ENCODE results near the gene LRRC71.

DNA sequence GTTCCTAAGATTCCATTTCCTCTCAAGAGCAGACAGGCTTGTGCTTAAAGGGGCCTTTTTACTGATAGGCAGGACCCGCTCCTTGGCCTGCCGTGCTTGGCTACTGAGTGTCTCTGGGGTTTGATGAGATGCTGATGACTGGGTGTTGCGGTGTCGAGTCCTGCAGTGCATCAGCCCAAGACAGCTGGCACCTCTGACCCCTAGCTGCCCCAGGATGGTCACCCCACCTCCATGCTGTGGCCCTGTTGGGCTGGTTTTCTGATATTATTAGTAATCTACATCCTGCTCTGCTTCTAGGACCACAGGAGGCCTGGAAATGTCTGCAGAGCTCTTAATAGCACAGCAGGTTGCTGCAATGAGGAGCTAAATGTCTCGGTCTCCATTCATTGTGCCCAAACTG, 28.7 kb downstream of the LRRC71 start:
- TF ChIP-seq EP300 (IDR thresholded peaks at IDR 0.05; ENCODE audit: borderline replicate concordance in 1 of 2, control insufficient read depth in 1 of 2, low read depth in 2 of 2, low read length in 2 of 2) = no peak
- TF ChIP-seq TCF12 (IDR thresholded peaks at IDR 0.05; ENCODE audit: low read depth, low read length) = no peak
- TF ChIP-seq, protein P1, sequence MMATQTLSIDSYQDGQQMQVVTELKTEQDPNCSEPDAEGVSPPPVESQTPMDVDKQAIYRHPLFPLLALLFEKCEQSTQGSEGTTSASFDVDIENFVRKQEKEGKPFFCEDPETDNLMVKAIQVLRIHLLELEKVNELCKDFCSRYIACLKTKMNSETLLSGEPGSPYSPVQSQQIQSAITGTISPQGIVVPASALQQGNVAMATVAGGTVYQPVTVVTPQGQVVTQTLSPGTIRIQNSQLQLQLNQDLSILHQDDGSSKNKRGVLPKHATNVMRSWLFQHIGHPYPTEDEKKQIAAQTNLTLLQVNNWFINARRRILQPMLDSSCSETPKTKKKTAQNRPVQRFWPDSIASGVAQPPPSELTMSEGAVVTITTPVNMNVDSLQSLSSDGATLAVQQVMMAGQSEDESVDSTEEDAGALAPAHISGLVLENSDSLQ (IDR thresholded peaks at IDR 0.05) = no peak
- TF ChIP-seq MXI1 (IDR thresholded peaks at IDR 0.05; ENCODE audit: low read depth, low read length) = no peak
- TF ChIP-seq, protein P2, sequence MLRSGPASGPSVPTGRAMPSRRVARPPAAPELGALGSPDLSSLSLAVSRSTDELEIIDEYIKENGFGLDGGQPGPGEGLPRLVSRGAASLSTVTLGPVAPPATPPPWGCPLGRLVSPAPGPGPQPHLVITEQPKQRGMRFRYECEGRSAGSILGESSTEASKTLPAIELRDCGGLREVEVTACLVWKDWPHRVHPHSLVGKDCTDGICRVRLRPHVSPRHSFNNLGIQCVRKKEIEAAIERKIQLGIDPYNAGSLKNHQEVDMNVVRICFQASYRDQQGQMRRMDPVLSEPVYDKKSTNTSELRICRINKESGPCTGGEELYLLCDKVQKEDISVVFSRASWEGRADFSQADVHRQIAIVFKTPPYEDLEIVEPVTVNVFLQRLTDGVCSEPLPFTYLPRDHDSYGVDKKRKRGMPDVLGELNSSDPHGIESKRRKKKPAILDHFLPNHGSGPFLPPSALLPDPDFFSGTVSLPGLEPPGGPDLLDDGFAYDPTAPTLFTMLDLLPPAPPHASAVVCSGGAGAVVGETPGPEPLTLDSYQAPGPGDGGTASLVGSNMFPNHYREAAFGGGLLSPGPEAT (IDR thresholded peaks at IDR 0.05; ENCODE audit: low read depth) = no peak
- no peak for TF ChIP-seq POLR2A (IDR thresholded peaks at IDR 0.05; ENCODE audit: low read depth, low read length)
- TF ChIP-seq, protein P3, sequence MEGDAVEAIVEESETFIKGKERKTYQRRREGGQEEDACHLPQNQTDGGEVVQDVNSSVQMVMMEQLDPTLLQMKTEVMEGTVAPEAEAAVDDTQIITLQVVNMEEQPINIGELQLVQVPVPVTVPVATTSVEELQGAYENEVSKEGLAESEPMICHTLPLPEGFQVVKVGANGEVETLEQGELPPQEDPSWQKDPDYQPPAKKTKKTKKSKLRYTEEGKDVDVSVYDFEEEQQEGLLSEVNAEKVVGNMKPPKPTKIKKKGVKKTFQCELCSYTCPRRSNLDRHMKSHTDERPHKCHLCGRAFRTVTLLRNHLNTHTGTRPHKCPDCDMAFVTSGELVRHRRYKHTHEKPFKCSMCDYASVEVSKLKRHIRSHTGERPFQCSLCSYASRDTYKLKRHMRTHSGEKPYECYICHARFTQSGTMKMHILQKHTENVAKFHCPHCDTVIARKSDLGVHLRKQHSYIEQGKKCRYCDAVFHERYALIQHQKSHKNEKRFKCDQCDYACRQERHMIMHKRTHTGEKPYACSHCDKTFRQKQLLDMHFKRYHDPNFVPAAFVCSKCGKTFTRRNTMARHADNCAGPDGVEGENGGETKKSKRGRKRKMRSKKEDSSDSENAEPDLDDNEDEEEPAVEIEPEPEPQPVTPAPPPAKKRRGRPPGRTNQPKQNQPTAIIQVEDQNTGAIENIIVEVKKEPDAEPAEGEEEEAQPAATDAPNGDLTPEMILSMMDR (IDR thresholded peaks at IDR 0.05 in 2 of 3, conservative IDR thresholded peaks at IDR 0.05 in 1 of 3; ENCODE audit: control insufficient read depth in 2 of 3, extremely low read depth in 1 of 3, insufficient read depth in 1 of 3, low read depth in 3 of 3, low read length in 3 of 3) = no peak
- TF ChIP-seq CBX3 (IDR thresholded peaks at IDR 0.05; ENCODE audit: borderline replicate concordance, low read depth) = no peak
- TF ChIP-seq, protein P4, sequence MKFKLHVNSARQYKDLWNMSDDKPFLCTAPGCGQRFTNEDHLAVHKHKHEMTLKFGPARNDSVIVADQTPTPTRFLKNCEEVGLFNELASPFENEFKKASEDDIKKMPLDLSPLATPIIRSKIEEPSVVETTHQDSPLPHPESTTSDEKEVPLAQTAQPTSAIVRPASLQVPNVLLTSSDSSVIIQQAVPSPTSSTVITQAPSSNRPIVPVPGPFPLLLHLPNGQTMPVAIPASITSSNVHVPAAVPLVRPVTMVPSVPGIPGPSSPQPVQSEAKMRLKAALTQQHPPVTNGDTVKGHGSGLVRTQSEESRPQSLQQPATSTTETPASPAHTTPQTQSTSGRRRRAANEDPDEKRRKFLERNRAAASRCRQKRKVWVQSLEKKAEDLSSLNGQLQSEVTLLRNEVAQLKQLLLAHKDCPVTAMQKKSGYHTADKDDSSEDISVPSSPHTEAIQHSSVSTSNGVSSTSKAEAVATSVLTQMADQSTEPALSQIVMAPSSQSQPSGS (IDR thresholded peaks at IDR 0.05; ENCODE audit: low read length) = no peak
- TF ChIP-seq, protein P5, sequence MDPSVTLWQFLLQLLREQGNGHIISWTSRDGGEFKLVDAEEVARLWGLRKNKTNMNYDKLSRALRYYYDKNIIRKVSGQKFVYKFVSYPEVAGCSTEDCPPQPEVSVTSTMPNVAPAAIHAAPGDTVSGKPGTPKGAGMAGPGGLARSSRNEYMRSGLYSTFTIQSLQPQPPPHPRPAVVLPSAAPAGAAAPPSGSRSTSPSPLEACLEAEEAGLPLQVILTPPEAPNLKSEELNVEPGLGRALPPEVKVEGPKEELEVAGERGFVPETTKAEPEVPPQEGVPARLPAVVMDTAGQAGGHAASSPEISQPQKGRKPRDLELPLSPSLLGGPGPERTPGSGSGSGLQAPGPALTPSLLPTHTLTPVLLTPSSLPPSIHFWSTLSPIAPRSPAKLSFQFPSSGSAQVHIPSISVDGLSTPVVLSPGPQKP (IDR thresholded peaks at IDR 0.05; ENCODE audit: low read depth, low read length) = no peak

Data from GM12878 (cell line).